Measurements from ENCODE around the gene SLC16A5.
"Not testable (repeated sequence)": the region's sequence is repeated elsewhere in the genome, so short reads cannot be mapped to it uniquely, and the experiment has no call there.

Gene SLC16A5

GRCh38 chr17:75111777-75112335 is 24.1 kb downstream of the SLC16A5 start:
- DNase-seq, result peak; percentile 44 to 70 (median 66)

GRCh38 chr17:75113798-75114551 is 26.2 kb downstream of the SLC16A5 start:
- peak; percentile 92 to 96 (median 94) for DNase-seq

- peak in 3 of 4 experiments; percentile 22 to 34 (median 33) for DNase-seq
These were observed 27.0 kb downstream of the SLC16A5 start for GRCh38 chr17:75114552-75115314.

- DNase-seq, result no peak
These were observed 27.8 kb downstream of the SLC16A5 start for GRCh38 chr17:75115555-75115954.

GRCh38 chr17:75116737-75117136 is 29.0 kb downstream of the SLC16A5 start:
- DNase-seq, result no peak

GRCh38 chr17:75118307-75118706 is 30.6 kb downstream of the SLC16A5 start:
- DNase-seq, result peak in 1 of 4 experiments; percentile 22

GRCh38 chr17:75124041-75124818 is 36.5 kb downstream of the SLC16A5 start:
- peak in 1 of 4 experiments; percentile 22 for DNase-seq

- DNase-seq, result no peak
These were observed 37.0 kb downstream of the SLC16A5 start for GRCh38 chr17:75124819-75125162.

GRCh38 chr17:75125984-75126383 is 38.2 kb downstream of the SLC16A5 start:
- peak in 1 of 4 experiments; percentile 17 for DNase-seq

GRCh38 chr17:75126954-75127353 is 39.2 kb downstream of the SLC16A5 start:
- no peak for DNase-seq

- not testable (repeated sequence) for DNase-seq
These were observed 40.2 kb downstream of the SLC16A5 start for GRCh38 chr17:75127936-75128335.

- DNase-seq, result no peak
These were observed 41.1 kb downstream of the SLC16A5 start for GRCh38 chr17:75128694-75129505.

GRCh38 chr17:75129576-75129975 is 41.8 kb downstream of the SLC16A5 start:
- DNase-seq, result no peak

- no peak for DNase-seq
These were observed 42.4 kb downstream of the SLC16A5 start for GRCh38 chr17:75130059-75130631.

GRCh38 chr17:75130632-75131277 is 43.0 kb downstream of the SLC16A5 start:
- peak; percentile 45 to 65 (median 58) for DNase-seq

GRCh38 chr17:75131278-75132017 is 43.7 kb downstream of the SLC16A5 start, which contains the start of gene NT5C:
Gene NT5C, minus strand, starts transcription at chr17:75131742. Its CDS starts 35 bp downstream, at chr17:75131707.
- DNase-seq, result peak; percentile 78 to 92 (median 86)

- DNase-seq, result not testable (repeated sequence)
These were observed 44.6 kb downstream of the SLC16A5 start for GRCh38 chr17:75132018-75133000.

- no peak for DNase-seq
These were observed 45.2 kb downstream of the SLC16A5 start for GRCh38 chr17:75133001-75133400.
